A549 (cell line): Measurements from ENCODE around the gene ZNF862. TPM values are rescaled to one million over a fixed set of nuclear protein-coding genes. Genes with fewer than 3 reads are reported as not detected.

Experiments
- ATAC-seq, 2 experiments: fragments of 200-7000 bp in 1 of 2; fragments of >200 bp in 1 of 2; cut with Nextera tagmentation in 1 of 2; cut with Tn5 transposase in 1 of 2; 3 replicates each; pipeline versions ENCODE4 v1.8.0 to v1.9.1; 2018 to 2020; ENCODE audit warnings: mild to moderate bottlenecking in 1 of 2, moderate library complexity in 1 of 2
- CTCF ChIA-PET: fragments of 300-600 bp; sonication (Branson Sonifier 250); formaldehyde crosslinking; extraction: SDS; loops from one replicate; lab custom pipeline; 2021; ENCODE audit warnings: antibody characterized with exemption, inconsistent platforms; lab: Yijun Ruan, JAX
- POLR2A ChIA-PET: fragments of 350-600 bp; formaldehyde crosslinking; extraction: SDS; loops from one replicate; lab custom pipeline; 2021; ENCODE audit warnings: antibody characterized with exemption, inconsistent platforms; lab: Yijun Ruan, JAX
- DNase-seq, 2 experiments: peaks; one replicate each; pipeline versions ENCODE4 v3.0.0 to v3.0.0-alpha.2; 2011 to 2016; ENCODE audit warnings: low read depth in 1 of 2, low spot score in 1 of 2
- FAIRE-seq: peaks from 2 replicates; lab custom pipeline; 2011; peaks lifted over from hg19 to GRCh38; lab: Jason Lieb, UNC
- H3K27ac ChIP-seq, 2 experiments: fragments of >200 bp; sonication (Bioruptor Twin); formaldehyde crosslinking; 3 replicates each; pipeline ENCODE4 v1.5.1; 2016 to 2017
- H3K4me1 ChIP-seq: fragments of >200 bp; sonication (Bioruptor Twin); formaldehyde crosslinking; 3 replicates; pipeline ENCODE4 v1.6.1; 2016
- H3K4me2 ChIP-seq: fragments of >200 bp; sonication (Bioruptor Twin); formaldehyde crosslinking; 3 replicates; pipeline ENCODE4 v1.6.1; 2016
- H3K4me3 ChIP-seq: fragments of >200 bp; sonication (Bioruptor Twin); formaldehyde crosslinking; 3 replicates; pipeline ENCODE4 v1.5.1; 2016
- H3K9me3 ChIP-seq: fragments of >200 bp; sonication (Bioruptor Twin); formaldehyde crosslinking; 3 replicates; pipeline ENCODE4 v1.6.1; 2016
- BHLHE40 ChIP-seq: IDR thresholded peaks from 2 replicates; pipeline ENCODE4 v1.6.1; 2012; ENCODE audit warnings: low read depth, low read length, inconsistent platforms
- CBX8 ChIP-seq: fragments of 200-600 bp; sonication (generic); IDR thresholded peaks from 2 replicates; pipeline ENCODE4 v1.6.1; 2016
- CHD2 ChIP-seq: fragments of 150-350 bp; IDR thresholded peaks from 2 replicates; pipeline ENCODE4 v1.6.1; 2014; ENCODE audit warnings: low read length; ENCODE audit not compliant: partially characterized antibody
- EHF ChIP-seq: fragments of 250-450 bp; sonication (Bioruptor Pico); IDR thresholded peaks from 2 replicates; pipeline ENCODE4 v1.5.0; 2020; ENCODE audit warnings: mild to moderate bottlenecking
- EP300 ChIP-seq, 2 experiments: fragments of >200 bp; sonication (Bioruptor Twin); formaldehyde crosslinking; IDR thresholded peaks; 2 replicates in 1 of 2; 3 replicates in 1 of 2; pipeline ENCODE4 v1.6.1; 2016 to 2017
- ESRRA ChIP-seq: fragments of 150-350 bp; IDR thresholded peaks from 2 replicates; pipeline ENCODE4 v1.6.1; 2014; ENCODE audit warnings: mild to moderate bottlenecking, low read length, borderline replicate concordance
- FOXS1 ChIP-seq: fragments of 250-450 bp; sonication (Bioruptor Pico); IDR thresholded peaks from 2 replicates; pipeline ENCODE4 v1.5.0; 2020; ENCODE audit warnings: mild to moderate bottlenecking, moderate library complexity
- HOXB13 ChIP-seq: fragments of 250-450 bp; sonication (Bioruptor Pico); IDR thresholded peaks from 2 replicates; pipeline ENCODE4 v1.5.0; 2020; ENCODE audit warnings: low read depth, mild to moderate bottlenecking, moderate library complexity
- KDM1A ChIP-seq: fragments of 200-600 bp; sonication (generic); IDR thresholded peaks from 2 replicates; pipeline ENCODE4 v1.6.1; 2016; ENCODE audit warnings: low read depth, mild to moderate bottlenecking
- KDM5A ChIP-seq: fragments of 200-600 bp; sonication (generic); IDR thresholded peaks from 2 replicates; pipeline ENCODE4 v1.6.1; 2016; ENCODE audit warnings: antibody characterized with exemption, mild to moderate bottlenecking
- MAX ChIP-seq: IDR thresholded peaks from 2 replicates; pipeline ENCODE4 v1.6.1; 2012
- PHF8 ChIP-seq: fragments of 200-600 bp; sonication (generic); IDR thresholded peaks from 2 replicates; pipeline ENCODE4 v1.6.1; 2016; ENCODE audit warnings: low read depth, mild to moderate bottlenecking, antibody characterized with exemption, moderate library complexity, borderline replicate concordance
- POLR2A ChIP-seq: IDR thresholded peaks from 2 replicates; pipeline ENCODE4 v1.6.1; 2012; ENCODE audit warnings: mild to moderate bottlenecking, low read length
- RAD21 ChIP-seq, 2 experiments: fragments of >200 bp in 1 of 2; sonication (Bioruptor Twin) in 1 of 2; formaldehyde crosslinking in 1 of 2; IDR thresholded peaks in 1 of 2; conservative IDR thresholded peaks in 1 of 2; 2 replicates in 1 of 2; 3 replicates in 1 of 2; pipeline ENCODE4 v1.6.1; 2012 to 2018; ENCODE audit warnings: inconsistent platforms in 1 of 2
- RCOR1 ChIP-seq: fragments of 150-350 bp; IDR thresholded peaks from 2 replicates; pipeline ENCODE4 v1.6.1; 2014; ENCODE audit warnings: antibody characterized with exemption, low read length, low read depth
- RNF2 ChIP-seq: fragments of 200-600 bp; sonication (generic); IDR thresholded peaks from 2 replicates; pipeline ENCODE4 v1.6.1; 2016; ENCODE audit warnings: low read depth, mild to moderate bottlenecking, antibody characterized with exemption, moderate library complexity, borderline replicate concordance
- SMC3 ChIP-seq: fragments of >200 bp; sonication (Bioruptor Twin); formaldehyde crosslinking; IDR thresholded peaks from 3 replicates; pipeline ENCODE4 v1.6.1; 2018; ENCODE audit warnings: inconsistent platforms
- SREBF2 ChIP-seq: fragments of 450-650 bp; IDR thresholded peaks from 2 replicates; pipeline ENCODE4 v1.6.1; 2014; ENCODE audit warnings: mild to moderate bottlenecking, moderate library complexity
- TFCP2L1 ChIP-seq: fragments of 250-450 bp; sonication (Bioruptor Pico); IDR thresholded peaks from 2 replicates; pipeline ENCODE4 v1.5.0; 2021; ENCODE audit warnings: mild to moderate bottlenecking
- USF2 ChIP-seq: fragments of 450-650 bp; IDR thresholded peaks from 2 replicates; pipeline ENCODE4 v1.6.1; 2014; ENCODE audit warnings: antibody characterized with exemption
- ZFP36 ChIP-seq: fragments of 450-650 bp; IDR thresholded peaks from 2 replicates; pipeline ENCODE4 v1.6.1; 2014; ENCODE audit warnings: borderline replicate concordance; ENCODE audit not compliant: partially characterized antibody
- ZNF302 ChIP-seq: fragments of 250-450 bp; sonication (Bioruptor Pico); IDR thresholded peaks from 2 replicates; pipeline ENCODE4 v1.9.0; 2021; ENCODE audit warnings: inconsistent platforms, mild to moderate bottlenecking, moderate library complexity
- ZSCAN20 ChIP-seq: fragments of 250-450 bp; sonication (Bioruptor Pico); IDR thresholded peaks from 2 replicates; pipeline ENCODE4 v1.8.0; 2022; ENCODE audit warnings: mild to moderate bottlenecking, moderate library complexity
- WGBS: methylation state at CpG from one replicate; pipeline ENCODE4 v1.1.6; 2017; ENCODE audit errors: missing lambda C conversion rate; 5-methylcytosine and 5-hydroxymethylcytosine counted together
- polyA plus RNA-seq, 4 experiments: library from polyadenylated mRNA; depleted of rRNA in 3 of 4; stranded (reverse); fragments of >200 nt; fragmentation: RNase III in 1 of 4; extraction: RNeasy Plus Mini Kit Qiagen cat#74134 plus additional on column Dnase treatment in 1 of 4; gene quantifications; 2 replicates in 3 of 4; 3 replicates in 1 of 4; pipeline ENCODE4 v1.2.3, GENCODE V29; 2011 to 2017
- TF ChIP-seq, protein P1 (sequence below): fragments of 250-450 bp; sonication (Bioruptor Pico); IDR thresholded peaks from 2 replicates; pipeline ENCODE4 v1.5.0; 2021; ENCODE audit warnings: mild to moderate bottlenecking, moderate library complexity, borderline replicate concordance
- TF ChIP-seq, protein P2 (sequence below): fragments of >200 bp; sonication (Bioruptor Twin); formaldehyde crosslinking; IDR thresholded peaks from 3 replicates; pipeline ENCODE4 v1.5.1; 2016
- TF ChIP-seq, protein P3 (sequence below): fragments of >200 bp; sonication (Bioruptor Twin); formaldehyde crosslinking; IDR thresholded peaks from 3 replicates; pipeline ENCODE4 v1.6.1; 2016

ZNF862 gene
- polyA plus RNA-seq, 2 of the 4 experiments (the other 2 are of a cell fraction): 3.9 to 8.0 TPM

DNA sequence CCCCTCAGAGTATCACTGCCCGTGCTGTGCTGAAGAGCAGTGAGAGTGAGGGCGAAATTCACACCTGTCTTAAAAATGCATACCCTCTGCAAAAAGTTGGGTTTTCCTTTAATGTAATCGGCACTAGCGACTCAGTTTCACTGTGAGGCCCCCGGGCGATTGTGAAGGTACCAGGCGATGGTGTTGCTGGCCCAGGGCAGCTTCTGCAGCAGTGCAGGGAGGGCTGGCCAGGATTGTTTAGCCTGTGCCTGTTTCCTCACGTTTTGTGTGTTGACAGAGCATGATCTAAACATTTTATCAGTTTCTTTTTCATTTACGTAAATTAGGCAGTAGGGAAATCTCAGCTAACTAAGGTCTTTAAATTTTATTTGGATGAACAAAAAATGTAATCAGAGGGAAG lies 13.3 kb downstream of the ZNF862 start (continued):
- no peak for TF ChIP-seq ESRRA
- TF ChIP-seq, protein P1, sequence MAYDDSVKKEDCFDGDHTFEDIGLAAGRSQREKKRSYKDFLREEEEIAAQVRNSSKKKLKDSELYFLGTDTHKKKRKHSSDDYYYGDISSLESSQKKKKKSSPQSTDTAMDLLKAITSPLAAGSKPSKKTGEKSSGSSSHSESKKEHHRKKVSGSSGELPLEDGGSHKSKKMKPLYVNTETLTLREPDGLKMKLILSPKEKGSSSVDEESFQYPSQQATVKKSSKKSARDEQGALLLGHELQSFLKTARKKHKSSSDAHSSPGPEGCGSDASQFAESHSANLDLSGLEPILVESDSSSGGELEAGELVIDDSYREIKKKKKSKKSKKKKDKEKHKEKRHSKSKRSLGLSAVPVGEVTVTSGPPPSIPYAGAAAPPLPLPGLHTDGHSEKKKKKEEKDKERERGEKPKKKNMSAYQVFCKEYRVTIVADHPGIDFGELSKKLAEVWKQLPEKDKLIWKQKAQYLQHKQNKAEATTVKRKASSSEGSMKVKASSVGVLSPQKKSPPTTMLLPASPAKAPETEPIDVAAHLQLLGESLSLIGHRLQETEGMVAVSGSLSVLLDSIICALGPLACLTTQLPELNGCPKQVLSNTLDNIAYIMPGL (CRISPR knock-in tag): no peak
- no peak for TF ChIP-seq CHD2

GRCh38 chr7:149853157-149853556 lies 15.0 kb downstream of the ZNF862 start:
- H3K4me3 ChIP-seq: no peak overlapping the region
- TF ChIP-seq PHF8: no peak
- no peak for TF ChIP-seq RNF2
- no peak for TF ChIP-seq RAD21 (conservative IDR thresholded peaks at IDR 0.05 in 1 of 2, IDR thresholded peaks at IDR 0.05 in 1 of 2)
- TF ChIP-seq KDM1A: no peak
- no peak for TF ChIP-seq USF2
- no peak for TF ChIP-seq MAX
- no peak for TF ChIP-seq TFCP2L1 (CRISPR knock-in tag)
- no peak for TF ChIP-seq SMC3
- TF ChIP-seq, protein P2, sequence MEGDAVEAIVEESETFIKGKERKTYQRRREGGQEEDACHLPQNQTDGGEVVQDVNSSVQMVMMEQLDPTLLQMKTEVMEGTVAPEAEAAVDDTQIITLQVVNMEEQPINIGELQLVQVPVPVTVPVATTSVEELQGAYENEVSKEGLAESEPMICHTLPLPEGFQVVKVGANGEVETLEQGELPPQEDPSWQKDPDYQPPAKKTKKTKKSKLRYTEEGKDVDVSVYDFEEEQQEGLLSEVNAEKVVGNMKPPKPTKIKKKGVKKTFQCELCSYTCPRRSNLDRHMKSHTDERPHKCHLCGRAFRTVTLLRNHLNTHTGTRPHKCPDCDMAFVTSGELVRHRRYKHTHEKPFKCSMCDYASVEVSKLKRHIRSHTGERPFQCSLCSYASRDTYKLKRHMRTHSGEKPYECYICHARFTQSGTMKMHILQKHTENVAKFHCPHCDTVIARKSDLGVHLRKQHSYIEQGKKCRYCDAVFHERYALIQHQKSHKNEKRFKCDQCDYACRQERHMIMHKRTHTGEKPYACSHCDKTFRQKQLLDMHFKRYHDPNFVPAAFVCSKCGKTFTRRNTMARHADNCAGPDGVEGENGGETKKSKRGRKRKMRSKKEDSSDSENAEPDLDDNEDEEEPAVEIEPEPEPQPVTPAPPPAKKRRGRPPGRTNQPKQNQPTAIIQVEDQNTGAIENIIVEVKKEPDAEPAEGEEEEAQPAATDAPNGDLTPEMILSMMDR: no peak
- TF ChIP-seq BHLHE40: no peak
- no peak for TF ChIP-seq ZSCAN20 (CRISPR knock-in tag)
- TF ChIP-seq ZFP36: no peak
- no peak for TF ChIP-seq EP300 (IDR thresholded peaks at IDR 0.05)
- TF ChIP-seq EHF (CRISPR knock-in tag): no peak
- TF ChIP-seq CBX8: no peak
- no peak overlapping the region for H3K27ac ChIP-seq
- ATAC-seq (no peak), FAIRE-seq (no peak), DNase-seq (no peak)
- ChIA-PET POLR2A (no interaction called here), CTCF (interaction anchor here (0.6 kb wide), 1 partner anchor 1351 kb away, joined by 3 read pairs; no protein-coding TSS in a partner anchor)
- H3K4me2 ChIP-seq: no peak overlapping the region
- peaks cover 9% of the 10 kb centered on the region; the same call in 2 of the 3 replicates for H3K4me1 ChIP-seq
- 90% methylated on average over 9 of the region's 9 CpGs for WGBS
- no peaks in the 10 kb centered on the region for H3K9me3 ChIP-seq

GRCh38 chr7:149854611-149855360 lies 16.6 kb downstream of the ZNF862 start:
- WGBS: 63% methylated on average over 13 of the region's 13 CpGs

More at GRCh38 chr7:149854611-149855360, 16.6 kb downstream of the ZNF862 start:
- Histone ChIP-seq H3K4me2 (no peak overlapping the region), H3K4me1 (peaks cover 9% of the 10 kb centered on the region; the same call in 2 of the 3 replicates), H3K27ac (no peak overlapping the region), H3K9me3 (no peaks in the 10 kb centered on the region), H3K4me3 (no peak overlapping the region)
- DNase-seq (no peak), ATAC-seq (peak in 1 of 2 experiments; percentile 28; a peak in 2 of 6 replicates), FAIRE-seq (no peak)
- TF ChIP-seq, protein P3, sequence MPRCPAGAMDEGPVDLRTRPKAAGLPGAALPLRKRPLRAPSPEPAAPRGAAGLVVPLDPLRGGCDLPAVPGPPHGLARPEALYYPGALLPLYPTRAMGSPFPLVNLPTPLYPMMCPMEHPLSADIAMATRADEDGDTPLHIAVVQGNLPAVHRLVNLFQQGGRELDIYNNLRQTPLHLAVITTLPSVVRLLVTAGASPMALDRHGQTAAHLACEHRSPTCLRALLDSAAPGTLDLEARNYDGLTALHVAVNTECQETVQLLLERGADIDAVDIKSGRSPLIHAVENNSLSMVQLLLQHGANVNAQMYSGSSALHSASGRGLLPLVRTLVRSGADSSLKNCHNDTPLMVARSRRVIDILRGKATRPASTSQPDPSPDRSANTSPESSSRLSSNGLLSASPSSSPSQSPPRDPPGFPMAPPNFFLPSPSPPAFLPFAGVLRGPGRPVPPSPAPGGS: no peak
- TF ChIP-seq ZNF302 (CRISPR knock-in tag): no peak
- TF ChIP-seq HOXB13 (CRISPR knock-in tag): no peak
- TF ChIP-seq KDM1A: no peak
- TF ChIP-seq RCOR1: no peak
- no peak for TF ChIP-seq ZSCAN20 (CRISPR knock-in tag)
- no peak for TF ChIP-seq FOXS1 (CRISPR knock-in tag)
- TF ChIP-seq SREBF2: no peak
- TF ChIP-seq MAX: no peak
- TF ChIP-seq RNF2: no peak
- TF ChIP-seq RAD21 (conservative IDR thresholded peaks at IDR 0.05 in 1 of 2, IDR thresholded peaks at IDR 0.05 in 1 of 2): no peak
- TF ChIP-seq KDM5A: no peak
- no peak for TF ChIP-seq CHD2
- TF ChIP-seq TFCP2L1 (CRISPR knock-in tag): no peak
- no peak for TF ChIP-seq PHF8
- no peak for TF ChIP-seq SMC3
- no peak for TF ChIP-seq POLR2A
- ChIA-PET CTCF (interaction anchor here (1.5 kb wide), 1 partner anchor 19 kb away, joined by 5 read pairs; no protein-coding TSS in a partner anchor), POLR2A (interaction anchor here (0.6 kb wide), 1 partner anchor 13 kb away, joined by 4 read pairs; no protein-coding TSS in a partner anchor)
